ENCODE results near the gene MTURN.
"Not testable (repeated sequence)": the region's sequence is repeated elsewhere in the genome, so short reads cannot be mapped to it uniquely, and the experiment has no call there.

The MTURN gene

GRCh38 chr7:30134611-30135300, at the start of gene MTURN:
Gene MTURN (plus strand): TSS chr7:30134986. CDS start chr7:30135137, 151 bp downstream.
- peak; percentile 89 for DNase-seq

- no peak for DNase-seq
These were observed 48.3 kb upstream of the MTURN start for GRCh38 chr7:30086529-30086928.

- DNase-seq: no peak
These were observed 47.4 kb upstream of the MTURN start for GRCh38 chr7:30087371-30087770.

- no peak for DNase-seq
These were observed 46.4 kb upstream of the MTURN start for GRCh38 chr7:30088362-30088761.

DNA sequence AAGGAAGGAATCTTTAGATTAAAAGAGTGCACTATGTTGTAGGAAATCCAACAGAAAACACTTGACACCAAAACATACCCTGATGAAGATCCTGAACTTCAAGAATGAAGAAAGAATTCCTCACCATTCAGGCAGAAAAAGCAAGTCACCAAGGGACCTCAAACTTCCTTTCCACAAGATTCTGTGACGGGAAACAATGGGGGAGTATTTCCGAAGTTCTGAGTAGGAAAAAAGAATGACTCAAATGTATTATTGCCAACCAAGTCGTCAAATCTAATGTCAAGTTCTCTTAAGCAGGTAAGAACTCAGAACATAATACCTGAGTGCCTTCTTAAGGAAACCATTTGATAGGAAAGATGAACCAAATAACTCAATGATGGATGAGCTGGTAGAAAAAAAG, 44.7 kb upstream of the MTURN start:
- DNase-seq: no peak

DNA sequence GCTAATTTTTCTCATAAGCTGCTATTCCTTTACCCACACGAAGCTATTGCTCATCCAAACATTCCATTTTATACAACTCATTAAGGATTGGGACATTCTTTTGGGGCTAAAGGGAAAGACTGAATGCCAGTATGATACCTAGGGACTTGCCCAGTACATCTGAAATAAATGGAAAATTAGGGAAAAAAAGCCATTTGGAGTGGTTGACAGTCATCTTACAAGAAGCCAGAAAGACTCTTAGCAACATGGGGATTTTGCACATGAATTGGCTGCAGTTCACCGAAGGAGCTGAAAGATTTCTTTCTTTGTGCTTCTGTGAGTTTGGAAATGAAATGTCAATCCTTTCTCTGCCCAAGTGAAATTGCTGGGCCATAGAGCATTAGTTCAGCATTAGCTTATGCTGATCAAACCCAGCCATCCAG, 43.3 kb upstream of the MTURN start:
- no peak for DNase-seq

- DNase-seq: no peak
These were observed 42.8 kb upstream of the MTURN start for GRCh38 chr7:30091987-30092386.

GRCh38 chr7:30093420-30093952, 41.3 kb upstream of the MTURN start:
- no peak for DNase-seq

DNA sequence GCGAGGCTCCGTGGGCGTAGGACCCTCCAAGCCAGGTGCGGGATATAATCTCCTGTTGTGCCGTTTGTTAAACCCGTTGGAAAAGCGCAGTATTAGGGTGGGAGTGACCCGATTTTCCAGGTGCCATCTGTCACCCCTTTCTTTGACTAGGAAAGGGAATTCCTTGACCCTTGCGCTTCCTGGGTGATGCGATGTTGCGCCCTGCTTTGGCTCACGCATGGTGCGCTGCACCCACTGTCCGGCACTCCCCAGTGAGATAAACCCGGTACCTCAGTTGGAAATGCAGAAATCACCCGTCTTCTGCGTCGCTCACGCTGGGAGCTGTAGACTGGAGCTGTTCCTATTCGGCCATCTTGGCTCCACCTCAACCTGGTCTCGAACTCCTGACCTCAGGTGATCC, 36.2 kb upstream of the MTURN start:
- not testable (repeated sequence) for DNase-seq

DNA sequence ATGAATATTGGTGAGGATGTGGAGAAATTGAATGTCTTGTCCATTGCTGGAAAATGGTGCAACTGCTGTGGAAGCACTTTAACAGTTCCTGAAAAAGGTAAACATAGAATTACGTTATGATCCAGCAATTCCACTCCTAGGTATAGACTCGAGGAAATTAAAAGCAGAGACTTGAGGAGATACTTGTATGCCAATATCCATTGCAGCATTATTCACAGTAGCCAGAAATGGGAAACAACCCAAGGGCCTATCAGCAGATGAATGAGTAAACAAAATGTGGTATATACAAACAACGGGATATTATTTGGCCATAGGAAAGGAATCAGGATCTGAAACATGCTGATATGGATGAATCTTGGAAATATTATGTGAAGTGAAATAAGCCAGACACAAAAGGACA, 32.5 kb upstream of the MTURN start:
- DNase-seq: no peak

DNA sequence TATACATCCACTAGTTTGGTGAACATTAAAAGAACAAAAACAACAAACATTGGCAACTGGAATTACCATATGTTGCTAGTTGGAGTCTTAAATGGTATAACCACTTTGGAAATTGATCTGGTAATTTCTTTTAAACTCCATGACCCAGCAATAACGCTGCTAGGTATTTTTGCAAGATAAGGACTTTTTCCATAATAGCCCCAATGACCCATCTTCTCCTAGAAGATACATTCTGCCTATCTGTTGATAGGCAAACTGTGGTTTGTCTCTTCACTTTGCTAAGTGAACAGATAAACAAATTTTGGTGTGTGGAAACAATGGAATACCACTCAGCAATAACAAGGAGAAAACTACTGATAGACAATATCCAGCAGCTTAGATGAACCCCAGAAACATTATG, 30.6 kb upstream of the MTURN start:
- DNase-seq: no peak

GRCh38 chr7:30112103-30112713, 22.6 kb upstream of the MTURN start:
- no peak for DNase-seq

- no peak for DNase-seq
These were observed 21.6 kb upstream of the MTURN start for GRCh38 chr7:30113144-30113543.

GRCh38 chr7:30114536-30115238, 20.1 kb upstream of the MTURN start:
- DNase-seq: no peak

GRCh38 chr7:30115709-30116297, 19.0 kb upstream of the MTURN start:
- DNase-seq: no peak

DNA sequence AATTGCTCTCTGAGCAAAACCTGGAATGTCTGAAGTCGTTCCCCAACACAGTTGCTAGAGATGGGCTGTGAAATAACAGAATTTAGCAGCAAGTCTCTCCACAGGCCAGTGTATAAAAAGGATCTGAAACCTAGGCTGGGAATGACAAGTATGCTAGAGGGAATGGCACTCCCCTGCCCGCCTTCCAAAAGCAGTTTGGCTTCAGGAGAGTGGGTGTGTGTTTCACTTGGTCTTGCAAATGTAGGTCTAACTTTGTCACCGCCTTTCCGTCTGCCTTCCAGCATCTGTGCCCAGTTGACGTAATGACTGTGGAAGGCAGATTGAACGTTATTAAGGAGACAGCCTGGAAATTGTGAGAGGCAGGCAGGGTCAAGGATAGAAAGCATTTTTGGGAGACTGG, 18.0 kb upstream of the MTURN start:
- no peak for DNase-seq

DNA sequence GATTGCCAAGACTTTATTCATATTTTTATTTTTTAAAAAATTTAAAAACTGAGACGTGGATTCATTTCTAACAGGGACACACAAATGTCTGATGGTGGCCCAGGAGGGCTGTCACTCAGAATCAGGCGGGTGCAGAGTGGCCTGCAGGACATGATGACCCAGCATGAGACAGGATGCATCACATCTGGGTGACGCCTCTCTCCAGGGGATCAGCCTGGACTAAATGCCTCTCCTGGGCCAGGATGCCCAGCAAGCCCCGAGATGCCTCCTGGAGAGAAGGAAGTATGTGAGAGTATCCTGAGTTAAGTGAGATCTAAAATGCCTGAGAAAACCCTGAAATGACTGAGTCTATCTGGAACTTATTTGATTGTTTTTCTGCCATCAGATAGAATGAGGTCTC, 16.9 kb upstream of the MTURN start:
- DNase-seq: no peak

GRCh38 chr7:30119890-30120577, 14.8 kb upstream of the MTURN start:
- no peak for DNase-seq

- no peak for DNase-seq
These were observed 813 bp upstream of the MTURN start for GRCh38 chr7:30133736-30134610.

GRCh38 chr7:30135301-30136116, 723 bp downstream of the MTURN start:
- DNase-seq: peak; percentile 69
